Body of pancreas (tissue), 4 donors: ENCODE results near the gene NSMCE1. TPM values are rescaled to one million over a fixed set of nuclear protein-coding genes. Genes with fewer than 3 reads are reported as not detected.

Source experiments
- ATAC-seq: fragments of 150-250 bp; one replicate; pipeline ENCODE4 v1.9.1; 2016
- DNase-seq, 4 donors: peaks; one replicate each; pipeline ENCODE4 v3.0.0-alpha.2; 2019
- H3K27ac ChIP-seq, 4 donors: fragments of 200-600 bp; sonication (generic); 1 replicate in 3 of 4; 2 replicates in 1 of 4; pipeline versions ENCODE4 v1.5.1 to v1.6.1; 2016 to 2019; ENCODE audit warnings: mild to moderate bottlenecking in 1 of 4, mixed read lengths in 1 of 4, moderate library complexity in 1 of 4
- H3K27me3 ChIP-seq, 2 donors: fragments of 200-600 bp; sonication (generic); one replicate each; pipeline ENCODE4 v1.6.0; 2016; ENCODE audit warnings: mild to moderate bottlenecking in 1 of 2
- H3K36me3 ChIP-seq, 2 donors: fragments of 200-600 bp; sonication (generic); replicated peaks in 1 of 2; 2 replicates each; pipeline ENCODE4 v1.5.1; 2016; ENCODE audit warnings: low read depth in 2 of 2; ENCODE audit not compliant: insufficient read depth in 1 of 2
- H3K4me1 ChIP-seq: fragments of 200-600 bp; sonication (generic); one replicate; pipeline ENCODE4 v1.6.0; 2016
- H3K4me3 ChIP-seq, 2 donors: fragments of 200-600 bp; sonication (generic); 1 replicate in 1 of 2; 2 replicates in 1 of 2; pipeline ENCODE4 v1.5.1; 2016 to 2019
- H3K9me3 ChIP-seq, 3 donors: fragments of 200-600 bp; sonication (generic); 1 replicate in 2 of 3; 2 replicates in 1 of 3; pipeline ENCODE4 v1.5.1; 2016
- POLR2A ChIP-seq, 3 donors: fragments of 450-650 bp; IDR thresholded peaks; one replicate each; pipeline ENCODE4 v1.6.1; 2016; ENCODE audit warnings: antibody characterized with exemption in 3 of 3, mild to moderate bottlenecking in 2 of 3
- WGBS, 2 donors: methylation state at CpG; one replicate each; pipeline ENCODE4 v1.1.5; 2017; 5-methylcytosine and 5-hydroxymethylcytosine counted together
- intact Hi-C: fragments of 100-400 bp; cut with DNase I; formaldehyde crosslinking; loops from one replicate; pipeline ENCODE4 v1.15.1; 2023
- total RNA-seq, 2 donors: library from RNA; depleted of rRNA; stranded (reverse); fragments of >200 nt; gene quantifications; one replicate each; pipeline ENCODE4 v1.1.0, GENCODE V29; 2016
- TF ChIP-seq, protein P1 (sequence below), 7 experiments: fragments of 450-650 bp in 4 of 7; fragments of 200-600 bp in 3 of 7; sonication (generic) in 3 of 7; IDR thresholded peaks; one replicate each; pipeline ENCODE4 v1.5.1; 2016 to 2019; ENCODE audit warnings: antibody characterized with exemption in 7 of 7

The NSMCE1 gene
- total RNA-seq, 2 donors from 2014 or later: 20.1 to 29.1 TPM

DNA sequence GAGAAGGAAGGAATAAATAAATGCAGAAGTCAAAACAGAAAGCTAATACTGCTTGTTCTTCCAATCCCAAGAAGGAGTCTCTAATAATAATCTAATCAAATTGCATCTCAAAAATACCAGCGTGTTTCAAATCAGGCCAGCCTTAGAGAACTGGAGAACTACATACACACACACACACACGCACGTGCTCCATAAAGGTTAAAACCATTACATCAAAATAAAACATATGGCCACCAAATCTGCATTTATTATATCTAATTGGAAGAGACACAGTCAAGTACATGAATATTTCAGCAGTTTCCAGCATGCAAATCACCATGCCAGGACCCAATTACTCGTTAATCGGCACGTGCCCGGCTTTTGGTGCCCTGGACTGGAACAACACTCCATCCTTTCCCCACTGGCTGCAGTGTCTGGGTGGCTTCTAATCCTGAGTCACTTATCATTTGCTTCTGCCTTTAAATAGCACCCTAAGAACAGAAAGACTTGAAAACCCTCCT lies 85.6 kb downstream of the NSMCE1 start:
- ATAC-seq (no peak), DNase-seq (no peak)
- WGBS, 2 donors: 89 to 92% methylated on average over 7 of the region's 7 CpGs
- Histone ChIP-seq H3K9me3 (no peaks in the 10 kb centered on the region), H3K36me3 (no peaks in the 10 kb centered on the region), H3K4me3 (no peak overlapping the region), H3K4me1 (peaks cover 9% of the 10 kb centered on the region), H3K27ac (no peak overlapping the region), H3K27me3 (no peaks in the 10 kb centered on the region)
- intact Hi-C loops: no loop called here
- no peak for TF ChIP-seq POLR2A (IDR thresholded peaks at IDR 0.05)
- TF ChIP-seq, protein P1, sequence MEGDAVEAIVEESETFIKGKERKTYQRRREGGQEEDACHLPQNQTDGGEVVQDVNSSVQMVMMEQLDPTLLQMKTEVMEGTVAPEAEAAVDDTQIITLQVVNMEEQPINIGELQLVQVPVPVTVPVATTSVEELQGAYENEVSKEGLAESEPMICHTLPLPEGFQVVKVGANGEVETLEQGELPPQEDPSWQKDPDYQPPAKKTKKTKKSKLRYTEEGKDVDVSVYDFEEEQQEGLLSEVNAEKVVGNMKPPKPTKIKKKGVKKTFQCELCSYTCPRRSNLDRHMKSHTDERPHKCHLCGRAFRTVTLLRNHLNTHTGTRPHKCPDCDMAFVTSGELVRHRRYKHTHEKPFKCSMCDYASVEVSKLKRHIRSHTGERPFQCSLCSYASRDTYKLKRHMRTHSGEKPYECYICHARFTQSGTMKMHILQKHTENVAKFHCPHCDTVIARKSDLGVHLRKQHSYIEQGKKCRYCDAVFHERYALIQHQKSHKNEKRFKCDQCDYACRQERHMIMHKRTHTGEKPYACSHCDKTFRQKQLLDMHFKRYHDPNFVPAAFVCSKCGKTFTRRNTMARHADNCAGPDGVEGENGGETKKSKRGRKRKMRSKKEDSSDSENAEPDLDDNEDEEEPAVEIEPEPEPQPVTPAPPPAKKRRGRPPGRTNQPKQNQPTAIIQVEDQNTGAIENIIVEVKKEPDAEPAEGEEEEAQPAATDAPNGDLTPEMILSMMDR (IDR thresholded peaks at IDR 0.05): no peak

DNA sequence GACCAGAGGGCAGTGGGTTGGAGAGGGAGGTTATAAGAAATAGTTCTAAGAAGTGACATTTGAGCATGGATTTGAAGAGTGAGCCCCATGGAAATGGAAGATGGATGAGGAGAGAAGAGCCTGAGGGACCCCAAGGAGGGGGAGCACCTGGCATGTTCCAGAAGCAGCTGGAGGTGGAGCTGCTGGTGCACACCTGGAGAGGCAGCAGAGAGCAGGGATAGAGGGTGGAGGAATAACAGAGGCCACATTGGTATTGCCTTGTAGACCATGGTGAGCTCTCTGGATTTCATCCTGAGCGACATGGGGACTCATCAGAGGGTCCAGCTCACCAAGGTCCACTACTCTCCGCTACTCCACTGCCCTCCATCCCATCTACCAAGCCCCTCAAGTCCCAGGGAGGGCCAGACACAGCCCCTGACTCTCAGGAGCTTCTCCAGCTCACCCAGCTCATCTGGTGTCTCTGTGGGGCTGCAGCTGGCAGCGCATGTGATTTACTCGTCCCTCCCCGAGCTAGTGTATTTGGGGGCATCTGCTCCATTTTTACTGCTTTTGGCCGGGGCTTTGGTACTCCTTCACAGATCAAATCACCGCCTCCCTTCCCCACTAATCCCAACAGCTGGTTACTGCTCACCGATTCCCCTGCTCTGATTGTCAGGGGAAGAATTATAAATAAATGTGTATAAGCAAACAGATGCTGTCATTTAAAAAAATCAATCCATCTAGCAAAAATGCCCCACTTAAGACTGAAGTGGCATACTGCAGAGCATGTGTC lies 87.4 kb downstream of the NSMCE1 start:
- WGBS, 2 donors: 84 to 87% methylated on average over 6 to 8 of the region's 8 CpGs
- Histone ChIP-seq H3K36me3 (no peaks in the 10 kb centered on the region), H3K4me3 (no peak overlapping the region), H3K4me1 (peaks cover 9% of the 10 kb centered on the region), H3K27me3 (no peaks in the 10 kb centered on the region), H3K9me3 (no peaks in the 10 kb centered on the region), H3K27ac (no peak overlapping the region)
- no peak for ATAC-seq
- no peak for TF ChIP-seq POLR2A (IDR thresholded peaks at IDR 0.05)
- TF ChIP-seq, protein P1 (IDR thresholded peaks at IDR 0.05): peak in 2 of 7 experiments; percentile 8
- DNase-seq: peak in 1 of 4 donors; percentile 21
- intact Hi-C loops: no loop called here

DNA sequence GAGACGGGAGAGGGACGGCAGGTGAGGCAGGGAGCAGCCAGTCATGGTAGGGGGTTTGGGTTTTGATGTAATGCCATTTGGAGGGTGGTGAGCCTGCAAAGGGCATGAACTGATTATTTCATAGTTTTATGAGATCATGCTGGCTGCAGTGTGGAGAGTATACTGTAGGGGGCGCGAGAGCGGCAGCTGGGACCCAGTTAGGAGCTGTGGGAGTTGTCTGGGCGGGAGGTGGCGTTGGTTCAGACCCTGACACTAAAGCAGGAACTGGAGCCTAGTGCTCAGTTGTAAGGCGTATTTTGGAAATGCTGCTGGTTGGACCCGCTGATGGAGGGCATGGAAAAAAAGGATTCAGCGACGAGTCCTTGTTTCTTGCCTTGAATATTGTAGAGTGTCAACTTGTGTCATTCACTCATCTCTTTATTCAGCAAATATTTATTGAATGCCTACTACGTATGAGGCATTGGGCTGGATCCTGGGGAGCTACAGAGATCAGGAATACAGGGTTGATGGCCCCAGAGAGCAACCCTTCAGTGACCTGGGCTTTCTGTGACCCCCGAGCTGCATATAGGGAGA lies 89.0 kb downstream of the NSMCE1 start:
- ATAC-seq (peak; percentile 98), DNase-seq (peak; percentile 91 to 95 (median 94))
- no peaks in the 10 kb centered on the region for H3K9me3 ChIP-seq
- 13 to 15% methylated on average over 13 of the region's 13 CpGs for WGBS, 2 donors
- no peak overlapping the region for H3K4me3 ChIP-seq
- TF ChIP-seq, protein P1 (IDR thresholded peaks at IDR 0.05): peak; percentile 94 to 99 (median 97)
- TF ChIP-seq POLR2A (IDR thresholded peaks at IDR 0.05): no peak
- intact Hi-C loops: loop anchor here (5.0 to 10.0 kb wide), 3 partner anchors 53 to 275 kb away; no protein-coding TSS in a partner anchor
- H3K36me3 ChIP-seq: no peaks in the 10 kb centered on the region
- peaks cover 9% of the 10 kb centered on the region for H3K4me1 ChIP-seq
- no peaks in the 10 kb centered on the region for H3K27me3 ChIP-seq
- H3K27ac ChIP-seq: no peak overlapping the region

DNA sequence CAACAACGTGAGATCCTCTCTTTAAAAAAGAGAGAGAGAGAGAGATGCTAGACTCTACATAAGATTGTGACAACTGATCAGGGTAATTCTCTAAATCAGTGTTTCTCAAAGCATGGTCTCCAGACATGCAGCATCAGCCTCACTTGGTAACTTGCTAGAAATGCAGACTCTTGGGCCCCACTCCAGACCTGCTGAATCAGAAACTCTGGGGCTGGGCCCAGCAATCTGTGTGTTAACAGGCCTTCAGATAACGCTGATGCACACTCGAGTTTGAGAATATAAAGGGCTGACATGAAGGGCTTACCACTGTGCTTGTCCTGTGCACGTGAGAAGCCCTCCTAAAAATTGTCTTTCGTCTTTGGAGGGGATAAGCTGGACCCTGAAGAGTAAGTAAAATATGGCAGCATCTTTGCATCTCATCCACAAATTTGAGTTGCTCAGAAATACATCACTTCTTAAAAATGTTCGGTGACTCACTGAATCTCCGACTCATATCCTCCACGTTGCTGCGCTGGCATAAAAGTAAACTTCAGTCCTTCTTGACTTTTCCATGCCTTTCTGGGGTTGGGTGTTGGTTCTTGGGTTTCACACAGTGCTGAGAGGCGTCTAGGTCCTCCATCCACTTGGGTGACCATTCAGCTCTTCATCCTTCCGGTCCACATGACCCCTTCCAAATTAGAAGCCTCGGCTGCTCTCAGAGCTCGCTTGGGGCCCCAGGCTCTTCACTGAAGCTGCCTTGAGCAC lies 91.4 kb downstream of the NSMCE1 start:
- TF ChIP-seq, protein P1 (IDR thresholded peaks at IDR 0.05): no peak
- no peak for TF ChIP-seq POLR2A (IDR thresholded peaks at IDR 0.05)
- WGBS, 2 donors: 72 to 85% methylated on average over 12 to 13 of the region's 13 CpGs
- Histone ChIP-seq H3K4me3 (no peak overlapping the region), H3K9me3 (no peaks in the 10 kb centered on the region), H3K4me1 (peaks cover 9% of the 10 kb centered on the region), H3K27ac (no peak overlapping the region), H3K27me3 (no peaks in the 10 kb centered on the region), H3K36me3 (no peaks in the 10 kb centered on the region)
- intact Hi-C loops: loop anchor here (5.0 to 10.0 kb wide), 3 partner anchors 55 to 278 kb away; no protein-coding TSS in a partner anchor
- ATAC-seq: no peak
- DNase-seq: no peak
